ENCODE measurements around the gene CHD6.

CHD6 gene

GRCh38 chr20:41509316-41510200, 108.6 kb downstream of the CHD6 start:
- no peak for DNase-seq (ENCODE audit: low read depth in 2 of 2)

- DNase-seq (ENCODE audit: low read depth in 2 of 2): no peak
Observed at GRCh38 chr20:41508335-41508734, 109.8 kb downstream of the CHD6 start.

DNA sequence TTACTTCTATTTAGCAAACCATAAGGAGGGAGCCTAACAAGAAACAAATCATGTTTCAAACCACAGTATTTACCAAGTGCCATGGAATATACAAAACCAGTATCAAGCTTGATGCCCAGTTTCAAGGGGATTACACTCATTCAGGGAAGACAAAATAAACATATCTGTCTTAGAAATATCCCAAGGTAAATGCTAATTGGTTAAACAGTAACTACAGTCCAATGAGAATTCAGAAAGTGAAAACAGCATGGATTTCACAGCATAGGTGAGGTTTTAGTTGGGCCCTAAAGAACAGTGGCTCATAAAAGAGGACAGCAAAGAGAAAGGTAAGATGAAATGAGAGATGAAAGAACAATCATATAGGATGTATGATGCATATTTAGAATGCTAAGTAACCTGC, 110.3 kb downstream of the CHD6 start:
- DNase-seq (ENCODE audit: low read depth in 2 of 2): no peak

DNA sequence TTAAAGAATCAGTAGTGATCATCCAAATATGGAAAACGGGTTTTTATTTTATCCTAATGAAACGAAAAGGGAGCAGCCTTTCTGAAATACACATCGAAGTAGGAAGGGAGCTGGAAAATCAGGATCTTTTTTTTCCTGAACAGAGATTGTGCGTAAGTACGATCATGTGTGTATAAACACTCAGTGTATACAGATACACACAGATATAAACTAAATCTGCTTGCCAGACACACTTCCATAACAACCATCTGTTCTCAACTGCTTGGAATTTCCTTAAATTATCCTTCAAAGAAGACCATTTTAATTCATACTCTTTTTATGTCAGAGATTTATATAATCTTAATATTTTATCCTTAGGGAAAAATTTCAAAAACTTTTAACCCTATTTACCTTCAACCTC, 110.7 kb downstream of the CHD6 start:
- no peak for DNase-seq (ENCODE audit: low read depth in 2 of 2)

- DNase-seq (ENCODE audit: low read depth in 2 of 2): no peak
Observed at GRCh38 chr20:41506192-41506915, 111.8 kb downstream of the CHD6 start.

DNA sequence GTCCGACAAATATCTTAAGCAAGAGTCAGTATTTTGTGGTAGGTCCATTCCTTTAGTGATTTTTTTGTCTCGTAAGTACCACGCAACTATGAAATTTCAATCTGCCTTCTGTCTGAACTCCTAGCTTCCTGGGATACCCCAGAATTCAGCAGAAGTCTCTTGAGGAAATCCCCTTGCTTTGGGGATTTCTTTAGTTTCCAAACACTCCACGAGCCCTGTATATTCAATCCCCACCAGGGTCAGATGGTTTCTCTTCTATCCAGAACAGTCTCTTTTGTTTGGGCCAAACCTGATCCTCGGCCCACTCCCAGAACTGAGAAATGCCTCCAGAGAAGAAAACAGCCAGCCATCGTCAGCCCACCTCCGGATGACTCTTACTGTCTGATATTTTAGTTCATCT, 113.0 kb downstream of the CHD6 start:
- no peak for DNase-seq (ENCODE audit: low read depth in 2 of 2)

DNA sequence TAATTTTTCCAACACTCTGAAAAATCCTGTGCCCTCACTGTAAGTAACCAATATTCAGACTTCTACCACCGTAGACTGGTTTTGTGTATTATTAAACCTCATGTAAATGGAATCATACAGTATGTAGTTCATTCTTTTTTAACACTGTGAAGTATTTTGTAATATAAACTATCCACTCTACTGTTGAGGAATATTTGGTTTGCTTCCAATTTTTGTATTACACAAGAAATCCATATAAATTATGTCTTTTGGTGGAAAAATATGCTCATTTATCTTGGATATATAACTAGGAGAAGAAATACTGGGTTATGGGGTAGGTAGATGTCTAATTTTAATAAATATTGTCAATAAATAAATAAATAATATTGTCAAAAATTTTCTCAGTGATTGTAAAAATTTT, 116.8 kb downstream of the CHD6 start:
- no peak for DNase-seq (ENCODE audit: low read depth in 2 of 2)

GRCh38 chr20:41499961-41500725, 118.0 kb downstream of the CHD6 start:
- no peak for DNase-seq (ENCODE audit: low read depth in 2 of 2)

DNA sequence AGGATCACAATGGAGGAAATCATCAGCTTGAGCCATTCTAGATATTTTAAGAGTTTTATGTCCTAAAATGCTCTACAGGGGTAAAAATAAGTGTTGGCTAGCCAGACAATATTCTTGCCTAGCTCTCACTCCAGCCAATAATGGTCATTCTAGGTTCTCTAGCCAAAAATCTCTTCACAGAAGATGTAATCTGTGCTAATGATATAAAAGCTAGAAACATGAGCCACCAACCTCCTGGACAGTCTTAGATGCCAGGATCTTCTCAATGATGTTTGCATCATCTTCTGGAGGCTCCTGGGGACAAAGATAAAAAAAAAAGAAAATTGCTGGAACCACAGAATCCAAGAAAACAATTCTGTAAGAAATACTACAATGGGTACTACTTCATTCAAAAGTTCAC, 119.1 kb downstream of the CHD6 start:
- no peak for DNase-seq (ENCODE audit: low read depth in 2 of 2)

DNA sequence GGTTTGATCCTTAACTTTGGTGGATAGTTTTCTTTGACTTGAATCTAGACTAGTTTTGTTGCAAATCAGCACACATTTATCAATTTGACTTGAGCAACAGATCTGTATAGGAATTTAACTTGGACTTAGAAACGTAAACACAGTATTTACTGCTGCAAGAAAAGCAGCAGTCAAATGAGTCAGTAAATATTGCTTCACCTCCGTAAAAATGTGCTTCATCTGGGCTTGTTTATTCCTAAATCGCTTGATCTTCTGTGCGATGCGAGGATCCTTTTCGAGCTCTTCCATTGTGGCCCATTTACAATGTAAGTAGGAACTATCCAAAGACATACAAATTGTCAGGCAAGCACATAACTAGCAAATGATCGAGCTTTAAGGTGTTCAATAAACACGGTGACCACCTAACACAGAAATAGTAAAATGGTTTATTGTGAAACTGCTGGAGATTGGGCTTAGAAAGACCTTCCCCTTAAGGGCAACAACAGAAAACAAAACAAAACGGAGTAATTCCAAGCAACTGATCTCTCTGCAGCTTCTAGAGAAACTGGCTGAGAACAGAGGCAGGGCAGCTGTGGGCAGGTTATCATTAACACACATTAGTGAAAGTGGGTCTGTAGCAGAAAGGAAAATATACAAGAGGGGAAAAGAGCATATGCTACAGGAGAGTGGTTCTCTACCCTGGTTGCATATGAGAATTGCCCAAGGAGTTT, 120.8 kb downstream of the CHD6 start:
- DNase-seq (ENCODE audit: low read depth in 2 of 2): no peak

DNA sequence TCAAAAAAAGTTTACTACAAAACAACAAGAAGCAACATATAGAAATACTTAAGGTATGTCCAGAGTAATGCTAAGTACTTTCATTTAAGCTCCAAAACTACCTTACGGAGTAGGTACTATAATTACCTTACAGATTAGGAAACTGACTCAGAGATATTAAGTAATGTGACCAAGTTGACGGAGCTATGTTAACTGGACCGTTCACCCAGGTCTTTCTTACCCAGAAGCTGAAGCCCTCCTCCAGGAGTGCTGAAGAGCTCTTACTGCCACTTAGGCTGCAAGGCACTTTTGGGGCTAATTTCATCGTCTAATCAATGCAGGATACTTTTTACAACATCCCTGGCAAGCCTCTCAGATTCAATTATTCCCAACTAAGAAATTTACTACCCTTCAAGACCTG, 123.7 kb downstream of the CHD6 start:
- DNase-seq (ENCODE audit: low read depth in 2 of 2): no peak

GRCh38 chr20:41483553-41483930, 134.6 kb downstream of the CHD6 start:
- DNase-seq (ENCODE audit: low read depth in 2 of 2): no peak

- no peak for DNase-seq (ENCODE audit: low read depth in 2 of 2)
Observed at GRCh38 chr20:41482647-41483552, 135.3 kb downstream of the CHD6 start.

- DNase-seq (ENCODE audit: low read depth in 2 of 2): no peak
Observed at GRCh38 chr20:41480054-41480770, 138.0 kb downstream of the CHD6 start.

- DNase-seq (ENCODE audit: low read depth in 2 of 2): no peak
Observed at GRCh38 chr20:41479113-41479512, 139.1 kb downstream of the CHD6 start.

- DNase-seq (ENCODE audit: low read depth in 2 of 2): no peak
Observed at GRCh38 chr20:41478026-41478425, 140.2 kb downstream of the CHD6 start.

DNA sequence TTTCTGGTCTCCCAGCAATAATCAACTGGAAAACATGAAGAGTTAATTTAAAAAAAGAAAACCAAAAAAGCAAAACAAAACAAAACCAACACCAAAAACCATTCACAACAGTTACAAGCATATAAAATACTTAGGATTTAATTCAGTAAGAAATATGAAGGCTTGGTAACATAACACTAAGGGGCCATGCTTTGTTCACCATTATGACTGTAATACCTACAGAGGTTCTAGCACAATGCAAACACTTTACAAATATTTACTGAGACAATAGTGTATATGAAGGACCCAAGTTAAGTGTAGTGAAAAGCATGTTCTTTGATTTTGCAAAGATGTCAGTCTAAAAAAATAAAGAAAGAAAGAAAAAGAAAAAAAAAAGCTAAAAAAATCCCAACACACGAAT, 141.7 kb downstream of the CHD6 start:
- DNase-seq (ENCODE audit: low read depth in 2 of 2): no peak

DNA sequence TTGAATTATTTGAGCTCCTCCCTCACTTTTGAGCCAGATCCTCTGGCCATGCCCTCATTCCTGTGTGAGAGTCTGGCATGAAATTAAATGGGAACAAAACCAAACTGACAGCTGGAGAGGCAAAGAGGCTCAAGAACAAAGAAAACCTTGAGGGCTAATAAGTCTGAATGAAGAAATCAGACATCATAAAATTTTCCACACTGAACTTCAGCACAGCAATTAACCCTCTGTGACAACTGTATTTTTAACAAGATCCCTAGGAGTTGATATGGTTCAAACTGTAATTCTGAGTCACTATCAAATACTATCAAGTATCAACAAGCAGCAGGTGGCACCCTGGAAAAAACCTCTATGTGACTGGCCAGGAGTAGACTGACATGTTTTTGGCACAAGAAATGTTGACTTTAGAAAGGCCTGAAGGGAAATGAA, 142.2 kb downstream of the CHD6 start:
- DNase-seq (ENCODE audit: low read depth in 2 of 2): no peak

GRCh38 chr20:41475503-41475902, 142.7 kb downstream of the CHD6 start:
- no peak for DNase-seq (ENCODE audit: low read depth in 2 of 2)
